Fibroblast of skin of scalp (primary cell): Measurements from ENCODE around the gene DDX46. TPM values are rescaled to one million over a fixed set of nuclear protein-coding genes. Genes with fewer than 3 reads are reported as not detected.
"Not testable (repeated sequence)": the region's sequence is repeated elsewhere in the genome, so short reads cannot be mapped to it uniquely, and the experiment has no call there.

ENCODE experiments used
- DNase-seq: peaks from one replicate; pipeline ENCODE4 v3.0.0-alpha.2; 2013
- polyA plus RNA-seq, 2 experiments: library from polyadenylated mRNA; unstranded; fragments of 120-200 nt; gene quantifications; one replicate each; pipeline ENCODE4 v1.2.1, GENCODE V29; 2013; ENCODE audit not compliant: insufficient read length in 2 of 2

Gene DDX46
- 43.6 TPM for polyA plus RNA-seq (2013, experiment 1 of 2; ENCODE audit: insufficient read length)
- polyA plus RNA-seq (2013, experiment 2 of 2; ENCODE audit: insufficient read length) = 47.4 TPM

- DNase-seq = peak; percentile 92
Measured at GRCh38 chr5:134758504-134759341, at the start of gene DDX46. DDX46 (plus strand) TSS chr5:134758779; CDS start chr5:134758939, 160 bp downstream.

GRCh38 chr5:134714120-134714519 lies 44.5 kb upstream of the DDX46 start:
- peak; percentile 55 for DNase-seq

GRCh38 chr5:134714541-134714940 lies 44.0 kb upstream of the DDX46 start:
- DNase-seq = no peak

GRCh38 chr5:134715466-134715865 lies 43.1 kb upstream of the DDX46 start:
- not testable (repeated sequence) for DNase-seq

GRCh38 chr5:134724872-134725271 lies 33.7 kb upstream of the DDX46 start:
- no peak for DNase-seq

GRCh38 chr5:134732819-134733218 lies 25.8 kb upstream of the DDX46 start:
- DNase-seq = no peak

GRCh38 chr5:134735243-134735642 lies 23.3 kb upstream of the DDX46 start:
- DNase-seq = no peak

GRCh38 chr5:134736173-134736812 lies 22.3 kb upstream of the DDX46 start:
- no peak for DNase-seq

GRCh38 chr5:134738133-134738962 lies 20.2 kb upstream of the DDX46 start, which contains the start of gene CAMLG:
CAMLG (plus strand) TSS chr5:134738548; CDS start chr5:134738621, 73 bp downstream.
- DNase-seq = peak; percentile 98

- DNase-seq = peak; percentile 18
Measured at GRCh38 chr5:134738963-134739661, 19.5 kb upstream of the DDX46 start.

- no peak for DNase-seq
Measured at GRCh38 chr5:134741052-134741451, 17.5 kb upstream of the DDX46 start.

- no peak for DNase-seq
Measured at GRCh38 chr5:134742134-134742533, 16.4 kb upstream of the DDX46 start.

- DNase-seq = no peak
Measured at GRCh38 chr5:134749415-134749814, 9.2 kb upstream of the DDX46 start.

- no peak for DNase-seq
Measured at GRCh38 chr5:134758176-134758503, 439 bp upstream of the DDX46 start.

GRCh38 chr5:134767528-134768291 lies 9.1 kb downstream of the DDX46 start:
- not testable (repeated sequence) for DNase-seq

- peak; percentile 40 for DNase-seq
Measured at GRCh38 chr5:134769206-134769605, 10.6 kb downstream of the DDX46 start.

GRCh38 chr5:134772461-134773125 lies 14.0 kb downstream of the DDX46 start:
- DNase-seq = no peak

- no peak for DNase-seq
Measured at GRCh38 chr5:134777366-134777765, 18.8 kb downstream of the DDX46 start.

GRCh38 chr5:134784241-134784920 lies 25.8 kb downstream of the DDX46 start:
- DNase-seq = no peak

GRCh38 chr5:134784946-134785620 lies 26.5 kb downstream of the DDX46 start:
- DNase-seq = no peak
